ENCODE results near the gene KCNIP3. TPM values are rescaled to one million over a fixed set of nuclear protein-coding genes. Genes with fewer than 3 reads are reported as not detected.

KCNIP3 gene
- total RNA-seq, 4 donors from 2014 or later, result 0.15 to 7.4 (median 2.3) TPM

GRCh38 chr2:95350368-95350767, 53.2 kb downstream of the KCNIP3 start:
- WGBS, 2 donors, result 73 to 74% methylated on average over 2 to 5 of the region's 7 CpGs
- Histone ChIP-seq H3K9me3 (no peaks in the 10 kb centered on the region), H3K27ac (no peak overlapping the region), H3K4me3 (no peak overlapping the region), H3K36me3 (no peaks in the 10 kb centered on the region), H3K4me1 (peaks cover 8 to 30% (median 8%) of the 10 kb centered on the region in 3 donors), H3K27me3 (peaks cover 0 to 36% (median 0%) of the 10 kb centered on the region in 4 donors)
- no peak for DNase-seq
- intact Hi-C loops (cut with DNase I), result no loop called here
- no peak for TF ChIP-seq CTCF (IDR thresholded peaks at IDR 0.05)
- TF ChIP-seq POLR2A (IDR thresholded peaks at IDR 0.05), result no peak

GRCh38 chr2:95350774-95351597, 53.8 kb downstream of the KCNIP3 start:
- no peak overlapping the region for H3K27ac ChIP-seq
- peaks cover 0 to 30% (median 0%) of the 10 kb centered on the region in 4 donors for H3K27me3 ChIP-seq
- peaks cover 2 to 24% (median 8%) of the 10 kb centered on the region in 3 donors for H3K4me1 ChIP-seq
- no peaks in the 10 kb centered on the region for H3K36me3 ChIP-seq
- WGBS, 2 donors, result 75 to 83% methylated on average over 6 to 8 of the region's 13 CpGs
- H3K9me3 ChIP-seq, result no peaks in the 10 kb centered on the region
- TF ChIP-seq CTCF (IDR thresholded peaks at IDR 0.05) (no peak), POLR2A (IDR thresholded peaks at IDR 0.05) (no peak)
- DNase-seq, result no peak
- intact Hi-C loops (cut with DNase I), result no loop called here
- H3K4me3 ChIP-seq, result no peak overlapping the region

GRCh38 chr2:95351598-95351915, 54.4 kb downstream of the KCNIP3 start:
- intact Hi-C loops (cut with DNase I), result no loop called here
- TF ChIP-seq POLR2A (IDR thresholded peaks at IDR 0.05) (no peak), CTCF (IDR thresholded peaks at IDR 0.05) (no peak)

GRCh38 chr2:95352310-95353054, 55.3 kb downstream of the KCNIP3 start:
- Histone ChIP-seq H3K9me3 (no peaks in the 10 kb centered on the region), H3K27ac (no peak overlapping the region), H3K27me3 (peaks cover 0 to 17% (median 0%) of the 10 kb centered on the region in 4 donors), H3K4me1 (peaks cover 0 to 13% (median 4%) of the 10 kb centered on the region in 3 donors), H3K4me3 (no peak overlapping the region), H3K36me3 (no peaks in the 10 kb centered on the region)
- no peak for DNase-seq
- WGBS, 2 donors, result 72 to 81% methylated on average over 6 of the region's 6 CpGs
- intact Hi-C loops (cut with DNase I), result no loop called here
- no peak for TF ChIP-seq POLR2A (IDR thresholded peaks at IDR 0.05)
- TF ChIP-seq CTCF (IDR thresholded peaks at IDR 0.05), result no peak

More at GRCh38 chr2:95351598-95351915, 54.4 kb downstream of the KCNIP3 start:
- Histone ChIP-seq H3K27ac (no peak overlapping the region), H3K4me1 (peaks cover 0 to 21% (median 8%) of the 10 kb centered on the region in 3 donors), H3K27me3 (peaks cover 0 to 26% (median 0%) of the 10 kb centered on the region in 4 donors), H3K4me3 (no peak overlapping the region), H3K36me3 (no peaks in the 10 kb centered on the region), H3K9me3 (no peaks in the 10 kb centered on the region)
- WGBS, 2 donors, result 73 to 100% methylated on average over 4 of the region's 4 CpGs
- DNase-seq, result no peak

GRCh38 chr2:95353055-95353575, 56.0 kb downstream of the KCNIP3 start:
- DNase-seq, result no peak
- Histone ChIP-seq H3K36me3 (no peaks in the 10 kb centered on the region), H3K27me3 (peaks cover 0 to 10% (median 0%) of the 10 kb centered on the region in 4 donors), H3K4me1 (peaks cover 0 to 6% (median 0%) of the 10 kb centered on the region in 3 donors), H3K27ac (no peak overlapping the region), H3K4me3 (no peak overlapping the region), H3K9me3 (no peaks in the 10 kb centered on the region)
- intact Hi-C loops (cut with DNase I), result no loop called here
- WGBS, 2 donors, result 88% methylated on average over 9 of the region's 10 CpGs; no CpG with 5 or more reads in 1 of the 2 donors
- no peak for TF ChIP-seq POLR2A (IDR thresholded peaks at IDR 0.05)
- no peak for TF ChIP-seq CTCF (IDR thresholded peaks at IDR 0.05)

Measured in esophagus squamous epithelium (tissue), 5 donors.